Measurements from ENCODE around the gene FOXJ3. TPM values are rescaled to one million over a fixed set of nuclear protein-coding genes. Genes with fewer than 3 reads are reported as not detected.

FOXJ3 gene
- total and polyA plus RNA-seq, 2 donors (not counting 1 experiment from before 2014, with no cell fraction given) = 22.6 to 29.5 TPM

DNA sequence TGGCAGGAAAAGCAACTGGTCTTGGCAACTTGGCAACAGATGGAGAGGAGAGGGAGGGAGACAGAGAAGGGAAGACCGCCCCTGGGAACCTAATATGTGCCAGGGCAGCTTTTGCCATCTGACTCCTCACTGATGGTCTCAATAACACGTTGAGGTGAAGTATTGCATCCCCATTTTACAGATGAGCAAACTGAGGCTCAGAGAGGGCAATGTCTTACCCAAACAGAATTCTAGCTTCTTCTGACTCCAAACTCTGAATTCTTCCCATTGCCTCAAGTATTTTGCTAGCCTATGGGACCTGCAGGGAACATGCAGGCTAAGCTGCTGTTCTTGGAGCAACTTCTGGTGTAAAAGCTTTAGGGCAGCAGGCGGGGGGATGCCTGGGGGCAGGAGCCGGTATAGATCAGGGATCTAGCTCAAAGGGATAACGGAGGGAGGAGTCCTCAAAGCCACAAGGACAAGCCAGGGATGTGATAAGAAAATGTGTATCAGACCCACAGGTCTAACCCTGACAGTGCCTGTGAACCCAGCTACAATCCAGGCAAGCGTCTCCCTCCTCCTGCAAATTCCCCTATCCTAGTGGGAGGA lies 163.3 kb downstream of the FOXJ3 start:
- Histone ChIP-seq H3K27me3 (ENCODE audit: control insufficient read depth, insufficient read depth, low read length) (no peaks in the 10 kb centered on the region), H2AFZ (ENCODE audit: low read length) (no peak overlapping the region), H3K4me1 (ENCODE audit: control insufficient read depth, extremely low read depth, insufficient read depth, low read length) (no peaks in the 10 kb centered on the region), H3K79me2 (ENCODE audit: control insufficient read depth, insufficient read depth, low read length) (no peaks in the 10 kb centered on the region), H3K4me2 (ENCODE audit: extremely low read depth, insufficient read depth, low read length) (no peak overlapping the region), H3K4me3 (replicated peaks in 1 of 4; ENCODE audit: control extremely low read depth in 1 of 4, insufficient read depth in 1 of 4, low read depth in 3 of 4, low read length in 4 of 4) (no peak overlapping the region), H3K27ac (ENCODE audit: insufficient read depth, low read length) (no peak overlapping the region), H3K9me3 (ENCODE audit: control insufficient read depth, insufficient read depth, low read depth, low read length) (no peaks in the 10 kb centered on the region), H3K36me3 (ENCODE audit: control insufficient read depth, insufficient read depth, low read length) (no peaks in the 10 kb centered on the region), H3K9ac (ENCODE audit: insufficient read depth, low read length) (no peak overlapping the region), H4K20me1 (ENCODE audit: control insufficient read depth, extremely low read depth, insufficient read depth, low read length) (no peaks in the 10 kb centered on the region)
- no peak for DNase-seq (ENCODE audit: low read depth in 2 of 2)
- TF ChIP-seq, protein P1, sequence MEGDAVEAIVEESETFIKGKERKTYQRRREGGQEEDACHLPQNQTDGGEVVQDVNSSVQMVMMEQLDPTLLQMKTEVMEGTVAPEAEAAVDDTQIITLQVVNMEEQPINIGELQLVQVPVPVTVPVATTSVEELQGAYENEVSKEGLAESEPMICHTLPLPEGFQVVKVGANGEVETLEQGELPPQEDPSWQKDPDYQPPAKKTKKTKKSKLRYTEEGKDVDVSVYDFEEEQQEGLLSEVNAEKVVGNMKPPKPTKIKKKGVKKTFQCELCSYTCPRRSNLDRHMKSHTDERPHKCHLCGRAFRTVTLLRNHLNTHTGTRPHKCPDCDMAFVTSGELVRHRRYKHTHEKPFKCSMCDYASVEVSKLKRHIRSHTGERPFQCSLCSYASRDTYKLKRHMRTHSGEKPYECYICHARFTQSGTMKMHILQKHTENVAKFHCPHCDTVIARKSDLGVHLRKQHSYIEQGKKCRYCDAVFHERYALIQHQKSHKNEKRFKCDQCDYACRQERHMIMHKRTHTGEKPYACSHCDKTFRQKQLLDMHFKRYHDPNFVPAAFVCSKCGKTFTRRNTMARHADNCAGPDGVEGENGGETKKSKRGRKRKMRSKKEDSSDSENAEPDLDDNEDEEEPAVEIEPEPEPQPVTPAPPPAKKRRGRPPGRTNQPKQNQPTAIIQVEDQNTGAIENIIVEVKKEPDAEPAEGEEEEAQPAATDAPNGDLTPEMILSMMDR (conservative IDR thresholded peaks at IDR 0.05 in 1 of 2, IDR thresholded peaks at IDR 0.05 in 1 of 2; ENCODE audit: low read depth in 1 of 2, low read length in 2 of 2) = no peak
- TF ChIP-seq EZH2 (IDR thresholded peaks at IDR 0.05; ENCODE audit: low read length, missing control alignments) = no peak

- Histone ChIP-seq H3K9ac (ENCODE audit: insufficient read depth, low read length) (no peak overlapping the region), H4K20me1 (ENCODE audit: control insufficient read depth, extremely low read depth, insufficient read depth, low read length) (no peaks in the 10 kb centered on the region), H3K9me3 (ENCODE audit: control insufficient read depth, insufficient read depth, low read depth, low read length) (no peaks in the 10 kb centered on the region), H3K27ac (ENCODE audit: insufficient read depth, low read length) (no peak overlapping the region), H3K36me3 (ENCODE audit: control insufficient read depth, insufficient read depth, low read length) (no peaks in the 10 kb centered on the region), H3K79me2 (ENCODE audit: control insufficient read depth, insufficient read depth, low read length) (no peaks in the 10 kb centered on the region), H3K27me3 (ENCODE audit: control insufficient read depth, insufficient read depth, low read length) (no peaks in the 10 kb centered on the region), H3K4me3 (replicated peaks in 1 of 4; ENCODE audit: control extremely low read depth in 1 of 4, insufficient read depth in 1 of 4, low read depth in 3 of 4, low read length in 4 of 4) (no peak overlapping the region), H2AFZ (ENCODE audit: low read length) (no peak overlapping the region), H3K4me1 (ENCODE audit: control insufficient read depth, extremely low read depth, insufficient read depth, low read length) (no peaks in the 10 kb centered on the region), H3K4me2 (ENCODE audit: extremely low read depth, insufficient read depth, low read length) (no peak overlapping the region)
- TF ChIP-seq, protein P1 (conservative IDR thresholded peaks at IDR 0.05 in 1 of 2, IDR thresholded peaks at IDR 0.05 in 1 of 2; ENCODE audit: low read depth in 1 of 2, low read length in 2 of 2) = no peak
- TF ChIP-seq EZH2 (IDR thresholded peaks at IDR 0.05; ENCODE audit: low read length, missing control alignments) = no peak
- DNase-seq (ENCODE audit: low read depth in 2 of 2) = no peak
These were observed 164.0 kb downstream of the FOXJ3 start for GRCh38 chr1:42170779-42171621.

DNA sequence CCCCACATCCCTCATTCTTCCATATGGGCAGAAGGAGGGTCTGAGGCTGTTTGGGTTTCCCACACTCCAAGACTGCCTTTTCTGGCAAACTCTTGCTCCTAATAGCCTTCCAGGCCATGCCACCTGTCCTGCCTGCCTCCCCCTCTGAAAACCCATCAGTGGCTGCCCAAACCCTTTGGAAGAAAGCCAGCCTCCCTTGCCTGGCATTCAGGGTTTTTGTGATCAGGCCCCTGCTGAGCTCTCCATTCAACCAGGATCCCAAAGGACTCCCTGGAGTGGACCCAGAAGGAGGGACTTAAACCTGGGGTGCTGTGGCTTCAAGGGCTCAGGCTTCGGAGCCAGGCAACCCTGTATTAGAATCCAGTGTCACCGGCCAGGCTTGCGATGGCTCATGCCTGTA lies 166.3 kb downstream of the FOXJ3 start:
- TF ChIP-seq, protein P1 (conservative IDR thresholded peaks at IDR 0.05 in 1 of 2, IDR thresholded peaks at IDR 0.05 in 1 of 2; ENCODE audit: low read depth in 1 of 2, low read length in 2 of 2) = no peak
- no peak for TF ChIP-seq EZH2 (IDR thresholded peaks at IDR 0.05; ENCODE audit: low read length, missing control alignments)
- no peaks in the 10 kb centered on the region for H4K20me1 ChIP-seq (ENCODE audit: control insufficient read depth, extremely low read depth, insufficient read depth, low read length)
- H3K27ac ChIP-seq (ENCODE audit: insufficient read depth, low read length) = no peak overlapping the region
- no peaks in the 10 kb centered on the region for H3K36me3 ChIP-seq (ENCODE audit: control insufficient read depth, insufficient read depth, low read length)
- H3K79me2 ChIP-seq (ENCODE audit: control insufficient read depth, insufficient read depth, low read length) = no peaks in the 10 kb centered on the region
- H2AFZ ChIP-seq (ENCODE audit: low read length) = no peak overlapping the region
- no peak overlapping the region for H3K4me2 ChIP-seq (ENCODE audit: extremely low read depth, insufficient read depth, low read length)
- DNase-seq (ENCODE audit: low read depth in 2 of 2) = no peak
- no peaks in the 10 kb centered on the region for H3K27me3 ChIP-seq (ENCODE audit: control insufficient read depth, insufficient read depth, low read length)
- H3K4me3 ChIP-seq (replicated peaks in 1 of 4; ENCODE audit: control extremely low read depth in 1 of 4, insufficient read depth in 1 of 4, low read depth in 3 of 4, low read length in 4 of 4) = no peak overlapping the region
- no peaks in the 10 kb centered on the region for H3K4me1 ChIP-seq (ENCODE audit: control insufficient read depth, extremely low read depth, insufficient read depth, low read length)
- H3K9me3 ChIP-seq (ENCODE audit: control insufficient read depth, insufficient read depth, low read depth, low read length) = no peaks in the 10 kb centered on the region
- no peak overlapping the region for H3K9ac ChIP-seq (ENCODE audit: insufficient read depth, low read length)
